Cardiac muscle cell (in vitro differentiated cells and primary cell): ENCODE measurements around the gene LENEP. TPM values are rescaled to one million over a fixed set of nuclear protein-coding genes. Genes with fewer than 3 reads are reported as not detected.

Experiments
- DNase-seq, 2 donors: peaks; one replicate each; pipeline versions ENCODE4 v3.0.0 to v3.0.0-alpha.2; 2010 to 2017; ENCODE audit warnings: low read depth in 1 of 2, low spot score in 1 of 2
- H3K27ac ChIP-seq: fragments of 200-600 bp; sonication (generic); 2 replicates; pipeline ENCODE4 v1.5.1; 2016
- H3K27me3 ChIP-seq: fragments of 200-600 bp; sonication (generic); 2 replicates; pipeline ENCODE4 v1.6.0; 2016; ENCODE audit warnings: control low read depth
- H3K36me3 ChIP-seq: fragments of 200-600 bp; sonication (generic); 2 replicates; pipeline ENCODE4 v1.5.1; 2016; ENCODE audit warnings: control low read depth
- H3K4me1 ChIP-seq: fragments of 200-600 bp; sonication (generic); 2 replicates; pipeline ENCODE4 v1.8.1; 2017; ENCODE audit warnings: low read depth, mild to moderate bottlenecking, mixed run types
- H3K4me3 ChIP-seq: fragments of 200-600 bp; sonication (generic); 2 replicates; pipeline ENCODE4 v1.5.1; 2016; ENCODE audit warnings: mild to moderate bottlenecking
- H3K9me3 ChIP-seq: fragments of 200-600 bp; sonication (generic); 2 replicates; pipeline ENCODE4 v1.5.1; 2017; ENCODE audit warnings: low read depth, mild to moderate bottlenecking, control low read depth
- polyA plus RNA-seq: library from polyadenylated mRNA; unstranded; fragments of >200 nt; fragmentation: Nextera tagmentation; extraction: Ambion mirVana; gene quantifications from 2 replicates; pipeline ENCODE4 v1.2.1, GENCODE V29; 2016
- total RNA-seq: library from RNA; depleted of rRNA; stranded (reverse); fragments of >200 nt; gene quantifications from 2 replicates; pipeline ENCODE4 v1.2.3, GENCODE V29; 2016
- TF ChIP-seq, protein P1 (sequence below): IDR thresholded peaks from 2 replicates; pipeline ENCODE4 v1.5.1; 2012; ENCODE audit warnings: low read depth, mild to moderate bottlenecking, low read length

LENEP gene
- total and polyA plus RNA-seq, 2 experiments from 2014 or later, result 0.72 TPM; not detected in 1

DNA sequence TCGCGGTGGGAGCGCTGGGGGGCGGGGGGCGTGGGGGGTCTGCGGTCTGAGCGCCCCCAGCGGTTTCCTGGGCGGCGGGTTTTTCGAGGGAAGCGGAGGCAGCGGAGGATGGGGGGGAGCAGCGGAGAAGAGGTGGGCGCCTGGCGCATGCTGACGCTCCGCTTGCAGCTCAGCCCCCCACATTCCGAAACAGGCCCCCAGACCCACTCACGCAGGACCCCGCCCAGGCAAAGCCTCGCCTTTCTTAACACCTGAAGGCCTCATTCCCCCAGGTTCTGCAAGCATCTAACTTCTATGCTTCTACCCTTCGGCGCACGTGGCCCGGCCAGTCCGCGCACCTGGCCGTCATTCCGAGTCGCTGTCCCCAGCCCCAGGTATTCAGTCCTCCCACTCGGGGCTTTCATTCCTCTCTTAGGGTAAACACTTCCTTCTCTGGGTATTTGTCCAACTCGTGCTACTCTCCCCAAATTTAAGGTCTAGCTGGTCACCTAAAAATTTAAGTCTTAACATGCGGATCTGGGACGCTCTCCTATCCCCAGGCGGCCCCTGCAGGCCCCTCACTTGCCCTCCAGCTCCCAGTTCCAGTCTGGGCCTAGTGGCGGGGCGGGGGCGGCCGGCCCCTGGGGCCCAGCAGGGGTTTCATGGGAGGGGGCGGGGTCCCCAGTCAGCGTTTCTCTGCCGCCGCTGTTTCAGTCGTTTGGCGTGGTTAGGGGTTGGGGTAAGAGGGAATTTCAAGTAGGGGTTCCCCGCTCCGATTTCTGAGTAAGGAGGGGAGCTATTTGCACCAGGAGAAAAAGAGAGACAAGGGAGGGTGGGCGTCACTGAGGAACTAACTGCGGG is 6.4 kb downstream of the LENEP start:
- Histone ChIP-seq H3K27ac (peak overlapping the region; percentile 85), H3K9me3 (no peaks in the 10 kb centered on the region), H3K4me3 (peak overlapping the region; percentile 75), H3K4me1 (peaks cover 10% of the 10 kb centered on the region), H3K36me3 (no peaks in the 10 kb centered on the region), H3K27me3 (no peaks in the 10 kb centered on the region)
- peak in 1 of 2 donors; percentile 70 for DNase-seq
- TF ChIP-seq, protein P1, sequence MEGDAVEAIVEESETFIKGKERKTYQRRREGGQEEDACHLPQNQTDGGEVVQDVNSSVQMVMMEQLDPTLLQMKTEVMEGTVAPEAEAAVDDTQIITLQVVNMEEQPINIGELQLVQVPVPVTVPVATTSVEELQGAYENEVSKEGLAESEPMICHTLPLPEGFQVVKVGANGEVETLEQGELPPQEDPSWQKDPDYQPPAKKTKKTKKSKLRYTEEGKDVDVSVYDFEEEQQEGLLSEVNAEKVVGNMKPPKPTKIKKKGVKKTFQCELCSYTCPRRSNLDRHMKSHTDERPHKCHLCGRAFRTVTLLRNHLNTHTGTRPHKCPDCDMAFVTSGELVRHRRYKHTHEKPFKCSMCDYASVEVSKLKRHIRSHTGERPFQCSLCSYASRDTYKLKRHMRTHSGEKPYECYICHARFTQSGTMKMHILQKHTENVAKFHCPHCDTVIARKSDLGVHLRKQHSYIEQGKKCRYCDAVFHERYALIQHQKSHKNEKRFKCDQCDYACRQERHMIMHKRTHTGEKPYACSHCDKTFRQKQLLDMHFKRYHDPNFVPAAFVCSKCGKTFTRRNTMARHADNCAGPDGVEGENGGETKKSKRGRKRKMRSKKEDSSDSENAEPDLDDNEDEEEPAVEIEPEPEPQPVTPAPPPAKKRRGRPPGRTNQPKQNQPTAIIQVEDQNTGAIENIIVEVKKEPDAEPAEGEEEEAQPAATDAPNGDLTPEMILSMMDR, result no peak

DNA sequence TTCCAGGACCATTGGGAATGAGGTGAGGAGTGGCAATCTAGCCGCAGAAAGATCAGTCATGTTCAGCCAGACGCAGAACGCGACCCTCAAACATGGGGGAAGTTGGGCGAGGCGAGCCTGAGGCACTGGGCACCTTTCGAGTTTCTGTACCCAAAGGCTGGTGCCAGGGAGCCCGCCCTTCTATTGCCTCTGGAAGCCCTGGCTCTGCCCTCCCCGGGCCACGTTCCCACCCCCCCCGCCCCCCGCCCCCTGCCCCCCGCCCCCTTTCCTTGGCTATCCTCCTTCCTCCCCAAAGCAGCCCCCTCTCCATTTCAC is 7.0 kb downstream of the LENEP start:
- TF ChIP-seq, protein P1, result no peak
- H3K27me3 ChIP-seq, result no peaks in the 10 kb centered on the region
- peaks cover 10% of the 10 kb centered on the region for H3K4me1 ChIP-seq
- no peaks in the 10 kb centered on the region for H3K9me3 ChIP-seq
- no peak for DNase-seq
- H3K27ac ChIP-seq, result peak overlapping the region; percentile 85
- H3K4me3 ChIP-seq, result peak overlapping the region; percentile 75
- H3K36me3 ChIP-seq, result no peaks in the 10 kb centered on the region

DNA sequence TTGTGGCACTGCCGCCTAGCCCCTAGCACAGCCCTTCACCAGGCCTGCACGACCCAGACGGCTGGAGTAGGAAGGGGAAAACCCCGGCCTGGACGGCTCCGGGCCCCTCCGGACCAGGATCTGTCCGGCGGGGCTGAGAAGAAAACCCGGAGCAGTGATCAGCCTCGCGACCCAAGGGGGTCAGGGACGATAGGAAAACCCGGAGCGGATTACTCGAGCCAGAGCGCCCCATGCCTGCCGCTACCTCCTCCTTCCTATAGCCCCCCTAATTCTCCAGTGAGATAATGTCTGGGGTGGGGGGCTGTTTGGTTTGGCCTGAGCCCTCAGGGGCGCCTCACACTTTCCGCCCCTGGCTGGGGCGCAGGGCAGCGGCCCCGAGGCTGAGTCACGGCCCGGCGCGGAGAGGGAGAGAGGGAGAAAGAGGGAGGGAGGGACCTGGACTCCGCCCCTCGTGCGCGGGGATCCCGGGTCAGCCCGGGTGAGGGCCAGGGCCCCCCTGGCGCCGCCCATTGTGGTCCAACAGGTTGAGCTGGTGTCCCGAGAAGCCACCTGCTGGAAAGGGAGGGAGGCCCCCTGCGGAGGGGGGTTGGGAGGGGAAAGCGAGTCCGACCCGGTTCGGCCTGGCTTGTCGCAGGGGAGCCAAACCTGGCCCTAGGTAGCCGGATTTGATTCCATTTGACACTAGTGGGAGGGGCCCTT is 7.5 kb downstream of the LENEP start:
- Histone ChIP-seq H3K9me3 (no peaks in the 10 kb centered on the region), H3K27me3 (no peaks in the 10 kb centered on the region), H3K36me3 (no peaks in the 10 kb centered on the region), H3K27ac (peak overlapping the region; percentile 85), H3K4me1 (peaks cover 10% of the 10 kb centered on the region), H3K4me3 (peak overlapping the region; percentile 75)
- TF ChIP-seq, protein P1, result no peak
- DNase-seq, result peak; percentile 87 to 94

DNA sequence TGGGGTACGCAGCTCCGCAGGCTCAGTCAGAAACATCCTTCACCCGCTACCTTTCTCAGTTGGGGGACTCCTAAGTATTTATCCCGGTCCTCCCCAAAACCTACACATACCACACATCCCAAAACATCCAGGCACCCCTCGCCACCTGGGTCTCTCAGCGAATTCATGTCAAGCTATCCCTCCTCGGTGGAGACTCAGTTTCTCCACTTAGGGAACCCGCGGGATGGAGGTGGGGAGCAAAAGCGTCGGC is 8.0 kb downstream of the LENEP start:
- H3K4me1 ChIP-seq, result peaks cover 10% of the 10 kb centered on the region
- no peaks in the 10 kb centered on the region for H3K36me3 ChIP-seq
- H3K27me3 ChIP-seq, result no peaks in the 10 kb centered on the region
- peak overlapping the region; percentile 75 for H3K4me3 ChIP-seq
- H3K27ac ChIP-seq, result peak overlapping the region; percentile 85
- DNase-seq, result no peak
- TF ChIP-seq, protein P1, result no peak
- H3K9me3 ChIP-seq, result no peaks in the 10 kb centered on the region

DNA sequence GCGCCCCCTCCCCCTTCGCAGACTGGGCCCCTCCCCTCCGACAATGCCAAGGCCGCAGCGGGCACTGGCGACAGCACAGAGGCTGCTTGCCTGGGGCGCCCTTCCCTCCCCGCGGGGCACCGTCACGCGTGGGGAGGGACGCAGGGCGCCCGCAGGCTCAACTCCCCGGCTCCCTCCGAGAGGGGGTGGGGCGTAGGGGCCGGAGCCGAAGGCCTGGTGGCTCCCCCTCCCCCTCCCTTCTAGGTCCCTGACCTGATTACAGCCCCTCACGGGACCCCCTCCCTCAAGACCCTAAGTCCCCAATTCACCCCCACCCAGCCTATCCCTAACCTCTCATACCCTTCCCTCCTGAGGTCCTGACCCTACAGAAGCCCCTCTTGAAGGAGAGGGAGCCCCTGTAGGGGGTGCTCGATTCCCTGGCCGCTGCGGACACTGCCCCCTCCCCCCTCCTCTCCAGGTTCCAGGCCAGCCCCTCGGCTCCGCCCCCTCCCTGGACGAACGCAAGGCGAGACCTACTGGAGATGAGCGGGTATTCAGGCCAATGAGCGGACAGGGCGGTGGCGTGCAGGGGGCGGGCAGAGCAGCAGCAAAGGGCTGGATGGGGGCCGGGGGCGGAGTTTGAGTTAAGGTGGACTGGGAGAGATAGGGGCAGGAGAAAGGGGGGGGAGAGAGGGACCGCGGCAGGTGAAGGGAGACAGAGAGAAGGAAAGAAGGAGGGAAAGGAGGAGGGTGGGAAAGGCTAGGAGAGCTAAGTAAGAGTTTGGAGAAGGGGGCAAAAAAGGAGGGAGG is 8.5 kb downstream of the LENEP start:
- peaks cover 10% of the 10 kb centered on the region for H3K4me1 ChIP-seq
- no peaks in the 10 kb centered on the region for H3K9me3 ChIP-seq
- peak; percentile 99 to 100 for DNase-seq
- TF ChIP-seq, protein P1, result peak; percentile 64
- H3K27me3 ChIP-seq, result no peaks in the 10 kb centered on the region
- H3K4me3 ChIP-seq, result peak overlapping the region; percentile 75
- H3K27ac ChIP-seq, result peak overlapping the region; percentile 85
- H3K36me3 ChIP-seq, result no peaks in the 10 kb centered on the region
